ENCODE measurements around the gene DAPK2.

DAPK2 gene

GRCh38 chr15:63893866-63894661 lies 152.2 kb downstream of the DAPK2 start:
- TF ChIP-seq REST (IDR thresholded peaks at IDR 0.05; ENCODE audit: insufficient read depth in 1 of 2, low read depth in 2 of 2, low read length in 2 of 2): no peak
- no peak for TF ChIP-seq FOXP2 (optimal IDR thresholded peaks at IDR 0.05; ENCODE audit: borderline replicate concordance, extremely low read depth, extremely low read length, insufficient read depth)
- no peak for TF ChIP-seq SIN3A (IDR thresholded peaks at IDR 0.05; ENCODE audit: borderline replicate concordance, insufficient read depth, low read length)
- TF ChIP-seq TAF1 (IDR thresholded peaks at IDR 0.05; ENCODE audit: borderline replicate concordance, insufficient read depth, low read length): no peak
- TF ChIP-seq POLR2AphosphoS5 (IDR thresholded peaks at IDR 0.05; ENCODE audit: low read depth, low read length): no peak

- TF ChIP-seq REST (IDR thresholded peaks at IDR 0.05; ENCODE audit: insufficient read depth in 1 of 2, low read depth in 2 of 2, low read length in 2 of 2): no peak
- no peak for TF ChIP-seq POLR2AphosphoS5 (IDR thresholded peaks at IDR 0.05; ENCODE audit: low read depth, low read length)
- no peak for TF ChIP-seq SIN3A (IDR thresholded peaks at IDR 0.05; ENCODE audit: borderline replicate concordance, insufficient read depth, low read length)
- TF ChIP-seq FOXP2 (optimal IDR thresholded peaks at IDR 0.05; ENCODE audit: borderline replicate concordance, extremely low read depth, extremely low read length, insufficient read depth): no peak
- no peak for TF ChIP-seq TAF1 (IDR thresholded peaks at IDR 0.05; ENCODE audit: borderline replicate concordance, insufficient read depth, low read length)
Measured at GRCh38 chr15:63892794-63893441, 153.4 kb downstream of the DAPK2 start.

- no peak for TF ChIP-seq TAF1 (IDR thresholded peaks at IDR 0.05; ENCODE audit: borderline replicate concordance, insufficient read depth, low read length)
Measured at GRCh38 chr15:63891768-63892133, 154.5 kb downstream of the DAPK2 start.

- TF ChIP-seq TAF1 (IDR thresholded peaks at IDR 0.05; ENCODE audit: borderline replicate concordance, insufficient read depth, low read length) (no peak), REST (IDR thresholded peaks at IDR 0.05; ENCODE audit: insufficient read depth in 1 of 2, low read depth in 2 of 2, low read length in 2 of 2) (0 out of 4 replicates have a peak, but pooled peaks of 1 of the 2 experiments have one; percentile 52)
Measured at GRCh38 chr15:63891079-63891767, 155.1 kb downstream of the DAPK2 start.

- TF ChIP-seq POLR2AphosphoS5 (IDR thresholded peaks at IDR 0.05; ENCODE audit: low read depth, low read length): no peak
- no peak for TF ChIP-seq FOXP2 (optimal IDR thresholded peaks at IDR 0.05; ENCODE audit: borderline replicate concordance, extremely low read depth, extremely low read length, insufficient read depth)
- no peak for TF ChIP-seq SIN3A (IDR thresholded peaks at IDR 0.05; ENCODE audit: borderline replicate concordance, insufficient read depth, low read length)
- TF ChIP-seq REST (IDR thresholded peaks at IDR 0.05; ENCODE audit: insufficient read depth in 1 of 2, low read depth in 2 of 2, low read length in 2 of 2): no peak
- no peak for TF ChIP-seq TAF1 (IDR thresholded peaks at IDR 0.05; ENCODE audit: borderline replicate concordance, insufficient read depth, low read length)
Measured at GRCh38 chr15:63890617-63891016, 155.7 kb downstream of the DAPK2 start.

All from PFSK-1 (cell line).